PC-3 (cell line): ENCODE measurements around the gene CDX4. TPM values are rescaled to one million over a fixed set of nuclear protein-coding genes. Genes with fewer than 3 reads are reported as not detected.

Experiments used
- ATAC-seq: fragments of 200-7000 bp; cut with Tn5 transposase; 2 replicates; pipeline ENCODE4 v1.9.1; 2020; ENCODE audit warnings: mild to moderate bottlenecking, moderate library complexity
- BruUV-seq: library from RNA; stranded (reverse); fragments of 400-500 nt; replicated peaks from 2 replicates; lab custom pipeline; 2021; lab: Mats Ljungman, UMichigan
- CTCF ChIA-PET: fragments of 300-600 bp; sonication (Branson Sonifier 250); formaldehyde crosslinking; loops from one replicate; lab custom pipeline; 2022; ENCODE audit warnings: antibody characterized with exemption; lab: Charles Lee
- POLR2A ChIA-PET: fragments of 300-600 bp; sonication (Branson Sonifier 250); formaldehyde crosslinking; loops from one replicate; lab custom pipeline; 2022; ENCODE audit warnings: antibody characterized with exemption; ENCODE audit not compliant: unreplicated experiment; lab: Charles Lee
- DNase-seq: peaks from one replicate; pipeline ENCODE4 v3.0.0-alpha.2; 2015
- H2AFZ ChIP-seq: fragments of 300-600 bp; sonication (generic); 2 replicates; pipeline ENCODE4 v1.6.0; 2016; ENCODE audit warnings: antibody characterized with exemption, low read length
- H3F3A ChIP-seq: fragments of 300-600 bp; sonication (generic); one replicate; pipeline ENCODE4 v1.6.0; 2017; ENCODE audit warnings: antibody characterized with exemption, low read length, control low read depth, mild to moderate bottlenecking; ENCODE audit not compliant: unreplicated experiment
- H3K27ac ChIP-seq: fragments of 300-600 bp; sonication (generic); 2 replicates; pipeline ENCODE4 v1.5.1; 2016; ENCODE audit warnings: mild to moderate bottlenecking, low read length
- H3K27me3 ChIP-seq: fragments of 300-600 bp; sonication (generic); 2 replicates; pipeline ENCODE4 v1.6.1; 2016; ENCODE audit warnings: low read length, mixed read lengths
- H3K36me3 ChIP-seq: fragments of 300-600 bp; sonication (generic); 2 replicates; pipeline ENCODE4 v1.6.1; 2016; ENCODE audit warnings: low read depth, mixed run types, low read length, mixed read lengths
- H3K4me1 ChIP-seq: fragments of 300-600 bp; sonication (generic); 2 replicates; pipeline ENCODE4 v1.5.1; 2016; ENCODE audit warnings: low read length; ENCODE audit not compliant: insufficient read depth
- H3K4me2 ChIP-seq: fragments of 300-600 bp; sonication (generic); 2 replicates; pipeline ENCODE4 v1.6.0; 2016; ENCODE audit warnings: low read length
- H3K4me3 ChIP-seq: fragments of 300-600 bp; sonication (generic); 2 replicates; pipeline ENCODE4 v1.5.1; 2016; ENCODE audit warnings: mild to moderate bottlenecking, low read length, mixed read lengths
- H3K79me2 ChIP-seq: fragments of 300-600 bp; sonication (generic); 2 replicates; pipeline ENCODE4 v1.6.1; 2017; ENCODE audit warnings: low read length, mixed read lengths
- H3K9ac ChIP-seq: fragments of 300-600 bp; sonication (generic); 2 replicates; pipeline ENCODE4 v1.6.0; 2016; ENCODE audit warnings: mild to moderate bottlenecking, low read length
- H3K9me2 ChIP-seq: fragments of 300-600 bp; sonication (generic); replicated peaks from 2 replicates; pipeline ENCODE4 v1.6.1; 2016; ENCODE audit warnings: mixed run types, low read length, mixed read lengths
- H3K9me3 ChIP-seq: fragments of 300-600 bp; sonication (generic); 2 replicates; pipeline ENCODE4 v1.6.1; 2016; ENCODE audit warnings: low read length, mixed read lengths
- H4K20me1 ChIP-seq: fragments of 300-600 bp; sonication (generic); 2 replicates; pipeline ENCODE4 v1.6.1; 2016; ENCODE audit warnings: low read length, mixed read lengths
- EZH2 ChIP-seq: fragments of 300-600 bp; sonication (generic); IDR thresholded peaks from one replicate; pipeline ENCODE4 v1.6.1; 2017; ENCODE audit warnings: antibody characterized with exemption, mild to moderate bottlenecking, low read length; ENCODE audit not compliant: unreplicated experiment
- EZH2phosphoT487 ChIP-seq: fragments of 300-600 bp; sonication (generic); IDR thresholded peaks from 2 replicates; pipeline ENCODE4 v1.6.1; 2018; ENCODE audit warnings: mild to moderate bottlenecking, antibody characterized with exemption, low read length, borderline replicate concordance
- intact Hi-C: fragments of 100-400 bp; cut with micrococcal nuclease; formaldehyde crosslinking; loops from 2 replicates; pipeline ENCODE4 v1.9.0; 2023
- total RNA-seq: library from RNA; depleted of rRNA; stranded (reverse); fragments of >200 nt; gene quantifications from 2 replicates; pipeline ENCODE4 v1.2.3, GENCODE V29; 2014
- TF ChIP-seq, protein P1 (sequence below): fragments of 300-600 bp; sonication (generic); conservative IDR thresholded peaks from 2 replicates; pipeline ENCODE4 v1.5.1; 2017; ENCODE audit warnings: antibody characterized with exemption, low read depth, mild to moderate bottlenecking, low read length

Gene CDX4
- total RNA-seq, 1 experiment from 2014 or later, result not detected

- DNase-seq, result no peak
- ChIA-PET CTCF (no interaction called here), POLR2A (no interaction called here)
- H3K4me3 ChIP-seq, result no peak overlapping the region
- ATAC-seq, result no peak
- H3K4me2 ChIP-seq, result no peak overlapping the region
- no peaks in the 10 kb centered on the region for H3F3A ChIP-seq
- H3K9me2 ChIP-seq, result no peaks in the 10 kb centered on the region
- BruUV-seq, result no TSS peak
- H3K9me3 ChIP-seq, result no peaks in the 10 kb centered on the region
- no peaks in the 10 kb centered on the region for H3K79me2 ChIP-seq
- no peaks in the 10 kb centered on the region for H4K20me1 ChIP-seq
- H3K27me3 ChIP-seq, result no peaks in the 10 kb centered on the region
- no peaks in the 10 kb centered on the region for H3K36me3 ChIP-seq
- H3K9ac ChIP-seq, result no peak overlapping the region
- intact Hi-C loops, result loop anchor here (5.0 kb wide), 1 partner anchor 549 kb away; no protein-coding TSS in a partner anchor
- no peak overlapping the region for H3K27ac ChIP-seq
- H2AFZ ChIP-seq, result no peak overlapping the region
- H3K4me1 ChIP-seq, result no peaks in the 10 kb centered on the region
- TF ChIP-seq EZH2phosphoT487 (no peak), EZH2 (no peak)
- TF ChIP-seq, protein P1, sequence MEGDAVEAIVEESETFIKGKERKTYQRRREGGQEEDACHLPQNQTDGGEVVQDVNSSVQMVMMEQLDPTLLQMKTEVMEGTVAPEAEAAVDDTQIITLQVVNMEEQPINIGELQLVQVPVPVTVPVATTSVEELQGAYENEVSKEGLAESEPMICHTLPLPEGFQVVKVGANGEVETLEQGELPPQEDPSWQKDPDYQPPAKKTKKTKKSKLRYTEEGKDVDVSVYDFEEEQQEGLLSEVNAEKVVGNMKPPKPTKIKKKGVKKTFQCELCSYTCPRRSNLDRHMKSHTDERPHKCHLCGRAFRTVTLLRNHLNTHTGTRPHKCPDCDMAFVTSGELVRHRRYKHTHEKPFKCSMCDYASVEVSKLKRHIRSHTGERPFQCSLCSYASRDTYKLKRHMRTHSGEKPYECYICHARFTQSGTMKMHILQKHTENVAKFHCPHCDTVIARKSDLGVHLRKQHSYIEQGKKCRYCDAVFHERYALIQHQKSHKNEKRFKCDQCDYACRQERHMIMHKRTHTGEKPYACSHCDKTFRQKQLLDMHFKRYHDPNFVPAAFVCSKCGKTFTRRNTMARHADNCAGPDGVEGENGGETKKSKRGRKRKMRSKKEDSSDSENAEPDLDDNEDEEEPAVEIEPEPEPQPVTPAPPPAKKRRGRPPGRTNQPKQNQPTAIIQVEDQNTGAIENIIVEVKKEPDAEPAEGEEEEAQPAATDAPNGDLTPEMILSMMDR, result no peak
Measured at GRCh38 chrX:73468376-73468775, 21.5 kb downstream of the CDX4 start.

DNA sequence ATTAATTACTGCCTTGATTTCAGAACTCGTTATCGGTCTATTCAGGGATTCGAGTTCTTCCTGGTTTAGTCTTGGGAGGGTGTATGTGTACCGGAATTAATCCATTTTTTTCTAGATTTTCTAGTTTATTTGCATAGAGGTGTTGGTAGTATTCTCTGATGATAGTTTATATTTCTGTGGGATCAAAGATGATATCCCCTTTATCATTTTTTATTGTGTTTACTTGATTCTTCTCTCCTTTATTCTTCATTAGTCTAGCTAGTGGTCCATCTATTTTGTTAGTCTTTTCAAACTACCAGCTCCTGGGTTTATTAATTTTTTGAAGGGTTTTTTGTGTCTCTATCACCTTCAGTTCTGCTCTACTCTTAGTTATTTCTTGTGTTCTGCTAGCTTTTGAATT is 32.1 kb downstream of the CDX4 start:
- BruUV-seq, result no TSS peak
- H4K20me1 ChIP-seq, result no peaks in the 10 kb centered on the region
- no peaks in the 10 kb centered on the region for H3F3A ChIP-seq
- no peaks in the 10 kb centered on the region for H3K9me3 ChIP-seq
- intact Hi-C loops, result no loop called here
- ATAC-seq (no peak), DNase-seq (no peak)
- H3K4me3 ChIP-seq, result no peak overlapping the region
- no peaks in the 10 kb centered on the region for H3K9me2 ChIP-seq
- H3K36me3 ChIP-seq, result no peaks in the 10 kb centered on the region
- no peak overlapping the region for H3K27ac ChIP-seq
- H3K9ac ChIP-seq, result no peak overlapping the region
- H2AFZ ChIP-seq, result no peak overlapping the region
- H3K4me2 ChIP-seq, result no peak overlapping the region
- TF ChIP-seq, protein P1, result no peak
- TF ChIP-seq EZH2phosphoT487 (no peak), EZH2 (no peak)
- H3K27me3 ChIP-seq, result no peaks in the 10 kb centered on the region
- no peaks in the 10 kb centered on the region for H3K4me1 ChIP-seq
- POLR2A ChIA-PET, result no interaction called here
- CTCF ChIA-PET, result no interaction called here
- no peaks in the 10 kb centered on the region for H3K79me2 ChIP-seq

DNA sequence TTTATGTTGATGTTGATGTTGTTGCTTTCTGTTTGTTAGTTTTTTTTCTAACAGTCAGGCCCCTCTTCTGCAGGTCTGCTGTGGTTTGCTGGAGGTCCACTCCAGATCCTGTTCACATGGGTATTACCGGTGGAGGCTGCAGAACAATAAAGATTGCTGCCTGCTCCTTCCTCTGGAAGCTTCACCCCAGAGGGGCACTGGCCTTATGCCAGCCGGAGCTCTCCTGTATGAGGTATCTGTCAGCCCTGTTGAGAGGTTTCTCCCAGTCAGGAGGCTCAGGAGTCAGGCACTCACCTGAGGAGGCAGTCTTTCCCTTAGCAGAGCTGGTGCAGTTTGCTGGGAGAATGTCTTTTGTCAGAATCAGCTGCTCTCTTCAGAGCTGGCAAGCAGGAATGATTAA is 34.7 kb downstream of the CDX4 start:
- DNase-seq (no peak), ATAC-seq (no peak)
- BruUV-seq, result no TSS peak
- H3K4me2 ChIP-seq, result no peak overlapping the region
- no peak overlapping the region for H3K9ac ChIP-seq
- H3K9me2 ChIP-seq, result no peaks in the 10 kb centered on the region
- H3K9me3 ChIP-seq, result no peaks in the 10 kb centered on the region
- no peaks in the 10 kb centered on the region for H3K27me3 ChIP-seq
- ChIA-PET POLR2A (no interaction called here), CTCF (no interaction called here)
- H3K27ac ChIP-seq, result no peak overlapping the region
- no peaks in the 10 kb centered on the region for H4K20me1 ChIP-seq
- H3K4me3 ChIP-seq, result no peak overlapping the region
- no peaks in the 10 kb centered on the region for H3K79me2 ChIP-seq
- TF ChIP-seq, protein P1, result no peak
- intact Hi-C loops, result no loop called here
- H2AFZ ChIP-seq, result no peak overlapping the region
- no peaks in the 10 kb centered on the region for H3K4me1 ChIP-seq
- H3K36me3 ChIP-seq, result no peaks in the 10 kb centered on the region
- H3F3A ChIP-seq, result no peaks in the 10 kb centered on the region
